ENCODE measurements around the gene SBF2.
"Not testable (repeated sequence)": the region's sequence is repeated elsewhere in the genome, so short reads cannot be mapped to it uniquely, and the experiment has no call there.

Gene SBF2

DNA sequence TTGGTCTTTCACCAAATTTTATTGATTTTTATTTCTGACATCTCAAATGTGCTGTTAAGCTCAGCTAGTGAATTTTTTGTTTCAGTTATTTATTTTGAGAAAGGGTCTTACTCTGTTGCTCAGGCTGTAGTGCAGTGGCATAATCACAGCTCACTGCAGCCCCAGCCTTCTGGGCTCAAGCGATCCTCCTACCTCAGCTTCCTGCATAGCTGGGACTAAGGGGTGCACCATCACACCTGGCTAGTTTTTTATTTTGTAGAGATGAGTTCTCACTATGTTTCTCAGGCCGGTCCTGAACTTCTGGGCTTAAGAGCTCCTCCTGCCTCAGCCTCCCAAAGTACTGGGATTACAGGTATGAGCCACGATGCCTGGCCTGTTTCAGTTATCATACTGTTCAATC, 282.0 kb downstream of the SBF2 start:
- TF ChIP-seq, protein P1, sequence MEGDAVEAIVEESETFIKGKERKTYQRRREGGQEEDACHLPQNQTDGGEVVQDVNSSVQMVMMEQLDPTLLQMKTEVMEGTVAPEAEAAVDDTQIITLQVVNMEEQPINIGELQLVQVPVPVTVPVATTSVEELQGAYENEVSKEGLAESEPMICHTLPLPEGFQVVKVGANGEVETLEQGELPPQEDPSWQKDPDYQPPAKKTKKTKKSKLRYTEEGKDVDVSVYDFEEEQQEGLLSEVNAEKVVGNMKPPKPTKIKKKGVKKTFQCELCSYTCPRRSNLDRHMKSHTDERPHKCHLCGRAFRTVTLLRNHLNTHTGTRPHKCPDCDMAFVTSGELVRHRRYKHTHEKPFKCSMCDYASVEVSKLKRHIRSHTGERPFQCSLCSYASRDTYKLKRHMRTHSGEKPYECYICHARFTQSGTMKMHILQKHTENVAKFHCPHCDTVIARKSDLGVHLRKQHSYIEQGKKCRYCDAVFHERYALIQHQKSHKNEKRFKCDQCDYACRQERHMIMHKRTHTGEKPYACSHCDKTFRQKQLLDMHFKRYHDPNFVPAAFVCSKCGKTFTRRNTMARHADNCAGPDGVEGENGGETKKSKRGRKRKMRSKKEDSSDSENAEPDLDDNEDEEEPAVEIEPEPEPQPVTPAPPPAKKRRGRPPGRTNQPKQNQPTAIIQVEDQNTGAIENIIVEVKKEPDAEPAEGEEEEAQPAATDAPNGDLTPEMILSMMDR (conservative IDR thresholded peaks at IDR 0.05): no peak
- H3K27ac ChIP-seq: no peak overlapping the region

DNA sequence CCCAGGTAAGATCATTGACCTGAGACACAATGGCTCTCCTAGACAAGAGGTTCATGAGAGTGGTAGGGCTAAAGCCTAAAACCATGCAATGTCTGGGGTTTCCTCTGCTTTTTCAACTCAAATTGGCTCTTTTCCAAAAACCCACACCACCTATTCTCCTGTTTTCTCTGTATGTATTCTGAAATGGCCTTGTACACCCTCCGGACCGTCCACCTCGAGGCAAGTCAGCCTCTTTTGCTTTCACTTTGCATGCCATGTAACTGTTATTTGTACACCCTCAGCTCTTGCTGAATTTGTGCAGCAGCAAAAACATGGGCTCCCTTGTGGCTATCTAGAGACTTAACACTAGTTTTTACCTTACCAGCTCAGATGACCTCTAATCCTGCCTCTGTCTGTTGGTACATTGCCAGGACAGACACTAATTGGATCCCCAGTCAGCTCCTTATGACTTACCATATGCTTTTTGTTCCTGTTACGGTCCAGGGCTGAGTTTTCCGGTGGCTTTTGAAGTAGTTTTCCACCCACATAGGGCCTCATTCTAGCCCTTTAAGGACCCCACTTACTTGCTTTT, 288.0 kb downstream of the SBF2 start:
- TF ChIP-seq, protein P1 (conservative IDR thresholded peaks at IDR 0.05): no peak
- no peak overlapping the region for H3K27ac ChIP-seq

DNA sequence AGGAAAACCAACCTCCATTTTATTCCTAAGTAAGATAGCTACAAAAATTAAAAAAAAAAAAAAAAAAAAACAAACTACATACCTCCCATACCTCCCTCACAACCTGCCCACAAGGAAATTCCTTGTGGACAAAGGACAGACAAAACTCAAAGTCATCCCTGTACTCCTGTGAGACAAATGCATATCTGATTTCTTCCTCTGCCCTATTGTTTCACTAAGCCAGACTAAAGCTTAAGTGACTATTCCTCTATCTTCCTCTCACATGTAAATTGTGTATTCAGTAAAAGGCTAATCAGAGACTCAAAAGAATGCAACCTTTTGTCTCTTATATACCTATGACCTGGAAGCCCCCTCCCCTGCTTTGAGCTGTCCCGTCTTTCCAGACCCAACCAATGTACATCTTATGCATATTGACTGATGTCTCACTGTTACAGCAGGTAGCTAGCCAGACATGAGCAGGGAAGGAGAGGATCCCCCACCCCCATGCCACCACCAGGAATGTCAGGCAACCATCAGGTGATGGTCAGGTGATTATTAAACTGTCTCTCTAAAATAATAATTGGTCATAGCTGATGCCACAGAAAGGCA, 289.4 kb downstream of the SBF2 start:
- no peak overlapping the region for H3K27ac ChIP-seq
- TF ChIP-seq, protein P1 (conservative IDR thresholded peaks at IDR 0.05): no peak

DNA sequence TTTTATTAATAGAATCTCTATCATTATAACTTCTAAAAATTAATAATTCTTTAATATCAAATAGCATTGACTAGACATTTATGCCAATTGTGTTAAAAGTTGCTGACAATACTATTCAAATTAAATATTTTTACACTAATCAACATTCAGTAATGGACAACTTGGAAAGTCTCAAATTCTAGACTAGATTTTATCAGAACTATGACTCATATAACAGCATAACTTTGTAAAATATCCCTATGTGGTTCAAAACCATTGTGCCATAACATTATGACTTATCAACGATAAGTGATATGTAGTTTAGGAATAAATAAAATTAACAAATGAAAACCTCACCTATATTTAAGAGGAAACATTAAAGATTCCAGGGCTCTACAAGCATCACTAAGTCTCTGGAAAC, 291.8 kb downstream of the SBF2 start:
- TF ChIP-seq, protein P1 (conservative IDR thresholded peaks at IDR 0.05): no peak
- H3K27ac ChIP-seq: no peak overlapping the region

DNA sequence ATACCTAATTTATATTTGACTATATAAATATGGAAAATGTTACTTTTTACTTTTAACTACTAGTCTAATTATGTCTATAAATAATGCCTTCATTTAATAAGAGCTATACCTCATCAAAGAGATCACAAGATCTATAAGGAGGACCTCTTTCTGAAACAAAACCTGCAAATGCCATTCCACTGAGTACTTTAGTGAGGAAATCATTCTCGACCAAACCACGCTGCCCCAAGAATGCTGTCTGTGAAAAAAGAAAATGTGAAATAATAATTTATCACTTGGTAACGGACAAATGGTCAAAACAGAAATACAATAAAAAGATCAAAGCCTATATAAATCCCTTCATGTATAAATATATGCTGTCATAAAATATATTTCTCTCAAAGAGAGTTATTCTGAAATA, 301.7 kb downstream of the SBF2 start:
- TF ChIP-seq, protein P1 (conservative IDR thresholded peaks at IDR 0.05): no peak
- H3K27ac ChIP-seq: no peak overlapping the region

DNA sequence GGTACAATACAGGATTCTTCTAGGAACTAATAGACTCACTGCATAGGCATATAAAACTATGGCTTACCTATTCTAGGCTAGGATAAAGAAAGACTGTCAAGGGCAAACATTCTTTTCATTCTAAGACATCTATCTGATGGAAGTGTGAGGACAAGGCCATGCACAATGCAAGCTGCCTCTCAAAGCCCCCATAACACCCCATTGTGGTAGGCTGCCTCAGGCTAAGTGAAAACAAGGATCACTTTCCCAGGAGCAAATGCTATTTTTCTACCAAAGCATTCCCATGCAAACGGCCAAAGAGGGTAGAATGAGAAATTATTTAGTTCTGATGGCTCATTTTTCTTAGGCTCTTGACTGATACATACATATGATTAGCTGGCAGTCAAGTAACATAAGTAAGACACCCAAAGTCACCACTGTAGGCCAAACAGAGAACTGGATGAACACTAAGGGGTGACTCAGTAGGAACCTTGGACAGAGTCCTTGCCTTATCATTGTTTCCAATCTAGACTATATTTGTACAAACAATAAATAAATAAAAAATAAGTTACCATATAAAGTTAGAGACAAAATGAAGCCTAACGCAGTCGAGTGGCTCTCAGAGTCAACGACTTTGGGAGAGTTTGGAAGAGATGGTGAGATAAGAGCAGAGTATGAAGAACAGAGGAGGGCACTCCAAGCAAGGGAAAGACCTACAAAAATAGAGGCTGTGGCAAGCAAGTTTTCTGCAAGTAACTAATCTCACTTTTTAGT, 303.6 kb downstream of the SBF2 start:
- no peak overlapping the region for H3K27ac ChIP-seq
- TF ChIP-seq, protein P1 (conservative IDR thresholded peaks at IDR 0.05): peak; percentile 53; the same call in 1 of the 2 replicates

DNA sequence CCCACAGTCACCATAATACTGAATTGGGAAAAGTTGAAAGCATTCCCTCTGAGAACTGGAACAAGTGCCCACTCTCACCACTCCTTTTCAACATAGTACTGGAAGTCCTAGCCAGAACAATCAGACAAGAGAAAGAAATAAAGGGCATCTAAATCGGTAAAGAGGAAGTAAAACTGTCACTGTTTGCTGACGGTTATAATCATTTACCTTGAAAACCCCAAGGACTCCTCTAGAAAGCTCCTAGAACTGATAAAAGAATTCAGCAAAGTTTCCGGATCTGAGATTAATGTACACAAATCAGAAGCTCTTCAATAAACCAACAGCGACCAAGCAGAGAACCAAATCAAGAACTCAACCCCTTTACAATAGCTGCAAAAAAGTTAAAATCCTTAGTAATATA, 306.7 kb downstream of the SBF2 start:
- not testable (repeated sequence) for H3K27ac ChIP-seq
